Measurements from ENCODE around the gene MRPS24. TPM values are rescaled to one million over a fixed set of nuclear protein-coding genes. Genes with fewer than 3 reads are reported as not detected.

The MRPS24 gene
- total and polyA plus RNA-seq, 10 of the 15 experiments (the other 5 are each of a cell fraction or from before 2014, with no cell fraction given), result 27.6 to 164 (median 106) TPM

DNA sequence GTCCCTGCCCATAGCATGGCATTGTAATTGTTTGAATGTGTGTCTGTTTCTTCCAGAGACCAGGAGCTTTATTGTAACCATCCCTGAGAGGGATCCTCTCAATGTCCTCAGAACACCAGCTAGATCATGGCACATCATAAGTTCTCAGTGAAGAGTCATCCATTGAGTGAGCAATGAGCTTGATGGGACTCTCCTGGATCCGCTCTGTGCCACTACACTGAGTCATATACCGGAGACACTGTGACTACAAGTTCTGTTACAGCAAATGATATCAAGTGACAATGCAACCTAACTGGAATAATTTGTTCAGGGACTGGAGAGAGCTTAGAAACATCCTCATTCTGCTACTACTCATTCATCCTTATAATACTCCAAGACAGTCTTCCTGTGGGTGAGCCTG is 25.1 kb downstream of the MRPS24 start:
- Histone ChIP-seq H3K4me2 (ENCODE audit: control insufficient read depth, insufficient read depth) (no peak overlapping the region), H4K20me1 (ENCODE audit: control insufficient read depth, insufficient read depth) (no peaks in the 10 kb centered on the region), H2AFZ (ENCODE audit: control insufficient read depth, low read depth, low read length) (no peak overlapping the region), H3K27me3 (replicated peaks in 1 of 2; ENCODE audit: control insufficient read depth in 2 of 2, insufficient read depth in 2 of 2, low read length in 1 of 2) (no peaks in the 10 kb centered on the region), H3K4me1 (ENCODE audit: control insufficient read depth, insufficient read depth, low read length) (no peaks in the 10 kb centered on the region), H3K79me2 (ENCODE audit: control insufficient read depth, insufficient read depth, low read length) (no peaks in the 10 kb centered on the region), H3K36me3 (ENCODE audit: control insufficient read depth in 2 of 2, insufficient read depth in 2 of 2, low read length in 1 of 2) (no peaks in the 10 kb centered on the region), H3K9me3 (replicated peaks; ENCODE audit: control insufficient read depth, insufficient read depth, low read length) (no peaks in the 10 kb centered on the region; the same call in 2 of the 3 replicates), H3K9ac (ENCODE audit: control insufficient read depth, insufficient read depth, low read length) (no peak overlapping the region), H3K4me3 (no peak overlapping the region), H3K27ac (ENCODE audit: control insufficient read depth, insufficient read depth) (no peak overlapping the region)
- ATAC-seq, result no peak
- ChIA-PET POLR2A (no interaction called here), RAD21 (ENCODE audit: unreplicated experiment) (interaction anchor here (1.4 to 5.6 kb wide), 2 partner anchors 144 to 262 kb away, joined by 4 to 33 read pairs; partner anchors contain the start of gene STK17A), CTCF (interaction anchor here (0.6 to 2.7 kb wide), 4 partner anchors 145 to 343 kb away, joined by 3 to 8 read pairs (median 4); partner anchors contain the start of gene STK17A), SMC1A (ENCODE audit: uncharacterized antibody, unreplicated experiment) (interaction anchor here (0.7 to 1.9 kb wide), 2 partner anchors 262 to 272 kb away, joined by 4 to 6 read pairs; partner anchors contain the start of gene STK17A)
- intact Hi-C loops (cut with micrococcal nuclease; ENCODE audit: unreplicated experiment), result no loop called here
- no peak for DNase-seq (ENCODE audit: low read depth, low spot score)
- no peak for TF ChIP-seq BHLHE40 (IDR thresholded peaks at IDR 0.05; ENCODE audit: borderline replicate concordance in 1 of 2, low read depth in 2 of 2, low read length in 1 of 2)
- TF ChIP-seq SUPT20H (IDR thresholded peaks at IDR 0.05; ENCODE audit: borderline replicate concordance, control insufficient read depth, low read depth, low read length), result no peak
- TF ChIP-seq ESRRA (IDR thresholded peaks at IDR 0.05; ENCODE audit: low read length), result no peak
- WGBS (ENCODE audit: insufficient coverage, insufficient replicate concordance, low lambda C conversion rate, missing lambda C conversion rate), result 3% methylated on average over 2 of the region's 2 CpGs
- BruUV-seq (replicated peaks), result no TSS peak
- in situ Hi-C loops (cut with MboI), result loop anchor here (25.0 kb wide), 1 partner anchor 1907 kb away; no protein-coding TSS in a partner anchor
- FAIRE-seq, result no peak

DNA sequence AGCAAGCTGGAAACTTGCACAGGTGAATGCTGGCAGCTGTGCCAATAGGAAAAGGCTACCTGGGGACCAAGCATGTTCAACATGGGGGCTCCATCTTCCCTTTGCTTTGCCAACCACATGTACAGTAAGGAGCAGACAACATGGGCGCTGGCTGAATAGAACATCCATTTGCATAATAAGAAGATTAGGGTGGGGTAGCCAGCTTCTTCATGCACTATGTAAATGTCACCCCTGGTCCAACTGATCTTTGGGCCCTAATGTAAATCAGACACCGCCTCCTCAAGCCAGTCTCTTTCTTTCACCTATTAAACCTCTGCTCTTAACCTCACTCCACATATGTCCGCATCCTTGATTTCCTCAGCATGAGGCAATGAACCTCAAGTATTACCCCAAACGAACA is 26.0 kb downstream of the MRPS24 start:
- Histone ChIP-seq H3K4me1 (ENCODE audit: control insufficient read depth, insufficient read depth, low read length) (peaks cover 4% of the 10 kb centered on the region; the same call in 1 of the 2 replicates), H3K36me3 (ENCODE audit: control insufficient read depth in 2 of 2, insufficient read depth in 2 of 2, low read length in 1 of 2) (no peaks in the 10 kb centered on the region), H3K9me3 (replicated peaks; ENCODE audit: control insufficient read depth, insufficient read depth, low read length) (no peaks in the 10 kb centered on the region; the same call in 2 of the 3 replicates), H3K79me2 (ENCODE audit: control insufficient read depth, insufficient read depth, low read length) (no peaks in the 10 kb centered on the region), H3K9ac (ENCODE audit: control insufficient read depth, insufficient read depth, low read length) (no peak overlapping the region), H3K4me3 (no peak overlapping the region), H2AFZ (ENCODE audit: control insufficient read depth, low read depth, low read length) (no peak overlapping the region), H3K27ac (ENCODE audit: control insufficient read depth, insufficient read depth) (no peak overlapping the region), H4K20me1 (ENCODE audit: control insufficient read depth, insufficient read depth) (no peaks in the 10 kb centered on the region), H3K4me2 (ENCODE audit: control insufficient read depth, insufficient read depth) (no peak overlapping the region), H3K27me3 (replicated peaks in 1 of 2; ENCODE audit: control insufficient read depth in 2 of 2, insufficient read depth in 2 of 2, low read length in 1 of 2) (no peaks in the 10 kb centered on the region)
- SMC1A ChIA-PET (ENCODE audit: uncharacterized antibody, unreplicated experiment), result interaction anchor here (0.9 to 1.9 kb wide), 4 partner anchors 8 to 582 kb away, joined by 3 to 6 read pairs (median 4); partner anchors contain the start of gene STK17A
- DNase-seq (ENCODE audit: low read depth, low spot score), result no peak
- ATAC-seq, result no peak
- in situ Hi-C loops (cut with MboI) (loop anchor here (25.0 kb wide), 1 partner anchor 1906 kb away; no protein-coding TSS in a partner anchor), intact Hi-C loops (cut with micrococcal nuclease; ENCODE audit: unreplicated experiment) (no loop called here)
- TF ChIP-seq MYC (IDR thresholded peaks at IDR 0.05; ENCODE audit: insufficient read depth, insufficient read length, insufficient replicate concordance, low read length, severe bottlenecking) (no peak), GATAD2B (conservative IDR thresholded peaks at IDR 0.05; ENCODE audit: low read depth) (no peak), NR2F1 (conservative IDR thresholded peaks at IDR 0.05) (no peak)
- BruUV-seq (replicated peaks), result no TSS peak
- WGBS (ENCODE audit: insufficient coverage, insufficient replicate concordance, low lambda C conversion rate, missing lambda C conversion rate), result 81% methylated on average over 4 of the region's 4 CpGs
- RAD21 ChIA-PET (ENCODE audit: unreplicated experiment), result interaction anchor here (5.6 kb wide), 1 partner anchor 261 kb away, joined by 33 read pairs; the partner anchor contains the start of gene STK17A
- CTCF ChIA-PET, result interaction anchor here (1.0 to 1.7 kb wide), 5 partner anchors 144 to 1900 kb away, joined by 3 to 9 read pairs (median 5); partner anchors contain the start of gene STK17A
- POLR2A ChIA-PET, result interaction anchor here (0.5 to 0.6 kb wide), 2 partner anchors 24 to 726 kb away, joined by 7 read pairs; no protein-coding TSS in a partner anchor
- FAIRE-seq, result no peak

Data from GM12878 (cell line).